RWPE2 (cell line): ENCODE measurements around the gene OXCT2.

ENCODE experiments used
- ATAC-seq: fragments of 200-7000 bp; cut with Tn5 transposase; 3 replicates; pipeline ENCODE4 v1.9.1; 2021; ENCODE audit warnings: low read depth
- DNase-seq: peaks from one replicate; pipeline ENCODE4 v3.0.0-alpha.2; 2020; ENCODE audit warnings: low spot score
- H3K27ac ChIP-seq: fragments of 450-650 bp; 2 replicates; pipeline ENCODE4 v1.5.1; 2017; ENCODE audit warnings: mild to moderate bottlenecking; ENCODE audit not compliant: poor library complexity, severe bottlenecking
- H3K27me3 ChIP-seq: fragments of 250-450 bp; sonication (Bioruptor Pico); 2 replicates; pipeline ENCODE4 v1.5.1; 2021; ENCODE audit warnings: mild to moderate bottlenecking, moderate library complexity; ENCODE audit not compliant: insufficient read depth, poor library complexity, severe bottlenecking
- H3K36me3 ChIP-seq: fragments of 250-450 bp; sonication (Bioruptor Pico); 2 replicates; pipeline ENCODE4 v1.5.1; 2020; ENCODE audit warnings: low read depth, mild to moderate bottlenecking, moderate library complexity
- H3K4me1 ChIP-seq: fragments of 250-450 bp; sonication (Bioruptor Pico); 2 replicates; pipeline ENCODE4 v1.5.1; 2021; ENCODE audit warnings: mild to moderate bottlenecking, moderate library complexity; ENCODE audit not compliant: insufficient read depth, poor library complexity, severe bottlenecking
- H3K4me3 ChIP-seq: fragments of 250-450 bp; sonication (Bioruptor Pico); 2 replicates; pipeline ENCODE4 v1.5.1; 2021; ENCODE audit warnings: mild to moderate bottlenecking, moderate library complexity; ENCODE audit not compliant: severe bottlenecking
- H3K9me3 ChIP-seq: fragments of 250-450 bp; sonication (Bioruptor Pico); 2 replicates; pipeline ENCODE4 v1.5.1; 2021; ENCODE audit warnings: mild to moderate bottlenecking, moderate library complexity; ENCODE audit not compliant: severe bottlenecking
- CTCF ChIP-seq: fragments of 450-650 bp; IDR thresholded peaks from one replicate; pipeline ENCODE4 v1.5.1; 2017; ENCODE audit warnings: mild to moderate bottlenecking, moderate library complexity; ENCODE audit not compliant: poor library complexity, severe bottlenecking

The OXCT2 gene

GRCh38 chr1:39758556-39759435 is 12.4 kb downstream of the OXCT2 start:
- TF ChIP-seq CTCF, result no peak
- Histone ChIP-seq H3K9me3 (no peaks in the 10 kb centered on the region), H3K27me3 (no peaks in the 10 kb centered on the region), H3K4me3 (no peak overlapping the region), H3K27ac (no peak overlapping the region), H3K4me1 (no peaks in the 10 kb centered on the region), H3K36me3 (peaks cover 26% of the 10 kb centered on the region)
- DNase-seq, result no peak
- no peak for ATAC-seq

GRCh38 chr1:39757501-39757900 is 13.6 kb downstream of the OXCT2 start:
- no peaks in the 10 kb centered on the region for H3K27me3 ChIP-seq
- no peak overlapping the region for H3K4me3 ChIP-seq
- DNase-seq, result no peak
- H3K4me1 ChIP-seq, result no peaks in the 10 kb centered on the region
- TF ChIP-seq CTCF, result no peak
- peaks cover 39% of the 10 kb centered on the region for H3K36me3 ChIP-seq
- H3K27ac ChIP-seq, result no peak overlapping the region
- no peak for ATAC-seq
- H3K9me3 ChIP-seq, result no peaks in the 10 kb centered on the region

GRCh38 chr1:39755965-39756659 is 15.0 kb downstream of the OXCT2 start:
- Histone ChIP-seq H3K4me1 (no peaks in the 10 kb centered on the region), H3K27ac (no peak overlapping the region), H3K36me3 (peaks cover 53% of the 10 kb centered on the region), H3K4me3 (no peak overlapping the region), H3K27me3 (no peaks in the 10 kb centered on the region), H3K9me3 (no peaks in the 10 kb centered on the region)
- no peak for DNase-seq
- no peak for TF ChIP-seq CTCF
- ATAC-seq, result no peak

GRCh38 chr1:39754906-39755504 is 16.1 kb downstream of the OXCT2 start:
- ATAC-seq (no peak), DNase-seq (no peak)
- Histone ChIP-seq H3K36me3 (peaks cover 63% of the 10 kb centered on the region), H3K9me3 (no peaks in the 10 kb centered on the region), H3K27me3 (no peaks in the 10 kb centered on the region), H3K4me1 (no peaks in the 10 kb centered on the region), H3K4me3 (no peak overlapping the region), H3K27ac (no peak overlapping the region)
- no peak for TF ChIP-seq CTCF
